NCI-H146 treated with DMSO at 0.1 percent for 48 hours (cell line): ENCODE results near the gene SPON1.
"Not testable (repeated sequence)": the region's sequence is repeated elsewhere in the genome, so short reads cannot be mapped to it uniquely, and the experiment has no call there.

Experiments used
- DNase-seq: peaks from one replicate; lab custom pipeline; 2025; ENCODE audit not compliant: unreplicated experiment; lab: John Stamatoyannopoulos, UW

The SPON1 gene

GRCh38 chr11:14035526-14035925 is 73.0 kb downstream of the SPON1 start:
- DNase-seq: not testable (repeated sequence)

- DNase-seq: no peak
Observed at GRCh38 chr11:14036469-14036868, 73.9 kb downstream of the SPON1 start.

GRCh38 chr11:14041040-14041439 is 78.5 kb downstream of the SPON1 start:
- DNase-seq: no peak

- no peak for DNase-seq
Observed at GRCh38 chr11:14041565-14041964, 79.0 kb downstream of the SPON1 start.

GRCh38 chr11:14042686-14043465 is 80.4 kb downstream of the SPON1 start:
- no peak for DNase-seq

GRCh38 chr11:14044916-14045315 is 82.4 kb downstream of the SPON1 start:
- DNase-seq: no peak

- DNase-seq: no peak
Observed at GRCh38 chr11:14045417-14045816, 82.9 kb downstream of the SPON1 start.

GRCh38 chr11:14052198-14052597 is 89.7 kb downstream of the SPON1 start:
- DNase-seq: no peak

GRCh38 chr11:14054116-14055107 is 91.9 kb downstream of the SPON1 start:
- DNase-seq: no peak

GRCh38 chr11:14055936-14056335 is 93.4 kb downstream of the SPON1 start:
- DNase-seq: no peak

GRCh38 chr11:14058061-14058460 is 95.5 kb downstream of the SPON1 start:
- DNase-seq: no peak

- no peak for DNase-seq
Observed at GRCh38 chr11:14059491-14059890, 97.0 kb downstream of the SPON1 start.

- no peak for DNase-seq
Observed at GRCh38 chr11:14061721-14062120, 99.2 kb downstream of the SPON1 start.

GRCh38 chr11:14065141-14065540 is 102.6 kb downstream of the SPON1 start:
- DNase-seq: no peak

- DNase-seq: no peak
Observed at GRCh38 chr11:14065681-14066080, 103.2 kb downstream of the SPON1 start.

- no peak for DNase-seq
Observed at GRCh38 chr11:14067686-14068085, 105.2 kb downstream of the SPON1 start.

GRCh38 chr11:14070896-14071295 is 108.4 kb downstream of the SPON1 start:
- DNase-seq: no peak

GRCh38 chr11:14073849-14074476 is 111.4 kb downstream of the SPON1 start:
- DNase-seq: no peak

GRCh38 chr11:14075118-14076078 is 112.9 kb downstream of the SPON1 start:
- no peak for DNase-seq

- no peak for DNase-seq
Observed at GRCh38 chr11:14079011-14079410, 116.5 kb downstream of the SPON1 start.
